Loucy (cell line): ENCODE results near the gene RBM6.

Source experiments
- H2AFZ ChIP-seq: fragments of 200-600 bp; sonication (generic); 2 replicates; pipeline ENCODE4 v1.6.0; 2016; ENCODE audit warnings: antibody characterized with exemption, mild to moderate bottlenecking, low read length, moderate library complexity
- H3F3A ChIP-seq: fragments of 200-600 bp; 2 replicates; pipeline ENCODE4 v1.6.0; 2016; ENCODE audit warnings: antibody characterized with exemption, low read depth, mild to moderate bottlenecking
- H3K27me3 ChIP-seq: fragments of 200-600 bp; sonication (generic); 2 replicates; pipeline ENCODE4 v1.6.1; 2014; ENCODE audit warnings: low read length, mild to moderate bottlenecking; ENCODE audit not compliant: insufficient read depth, poor library complexity, severe bottlenecking
- H3K36me3 ChIP-seq: fragments of 200-600 bp; sonication (generic); 2 replicates; pipeline ENCODE4 v1.6.1; 2016; ENCODE audit warnings: low read length; ENCODE audit not compliant: insufficient read depth
- H3K4me1 ChIP-seq: fragments of 200-600 bp; sonication (generic); 2 replicates; pipeline ENCODE4 v1.5.1; 2014; ENCODE audit warnings: low read length, mild to moderate bottlenecking; ENCODE audit not compliant: insufficient read depth, poor library complexity, severe bottlenecking
- H3K4me2 ChIP-seq: fragments of 200-600 bp; sonication (generic); 2 replicates; pipeline ENCODE4 v1.6.0; 2014; ENCODE audit warnings: antibody characterized with exemption, low read length, low read depth, mild to moderate bottlenecking; ENCODE audit not compliant: poor library complexity, severe bottlenecking
- H3K4me3 ChIP-seq: fragments of 200-600 bp; sonication (generic); 2 replicates; pipeline ENCODE4 v1.5.1; 2014; ENCODE audit warnings: low read length, mild to moderate bottlenecking, mixed read lengths; ENCODE audit not compliant: poor library complexity, severe bottlenecking
- H3K79me2 ChIP-seq: fragments of 200-600 bp; sonication (generic); 2 replicates; pipeline ENCODE4 v1.6.1; 2014; ENCODE audit warnings: low read length; ENCODE audit not compliant: insufficient read depth
- H3K9ac ChIP-seq: fragments of 200-600 bp; sonication (generic); 2 replicates; pipeline ENCODE4 v1.6.0; 2014; ENCODE audit warnings: mild to moderate bottlenecking, low read depth, low read length, moderate library complexity; ENCODE audit not compliant: poor library complexity, severe bottlenecking
- H3K9me2 ChIP-seq: fragments of 200-600 bp; sonication (generic); replicated peaks from 2 replicates; pipeline ENCODE4 v1.6.1; 2016; ENCODE audit warnings: low read depth, low read length, mixed read lengths
- H3K9me3 ChIP-seq: fragments of 200-600 bp; sonication (generic); 2 replicates; pipeline ENCODE4 v1.6.1; 2014; ENCODE audit warnings: mild to moderate bottlenecking, antibody characterized with exemption, low read length, low read depth; ENCODE audit not compliant: insufficient read depth
- H4K20me1 ChIP-seq: fragments of 200-600 bp; sonication (generic); 2 replicates; pipeline ENCODE4 v1.6.0; 2014; ENCODE audit warnings: antibody characterized with exemption, low read length, mild to moderate bottlenecking; ENCODE audit not compliant: insufficient read depth, poor library complexity, severe bottlenecking
- EZH2phosphoT487 ChIP-seq: fragments of 200-600 bp; IDR thresholded peaks from 2 replicates; pipeline ENCODE4 v1.6.1; 2018; ENCODE audit warnings: antibody characterized with exemption, mild to moderate bottlenecking, moderate library complexity, borderline replicate concordance
- TF ChIP-seq, protein P1 (sequence below): fragments of 200-600 bp; sonication (generic); conservative IDR thresholded peaks from 2 replicates; pipeline ENCODE4 v1.5.1; 2014; ENCODE audit warnings: mild to moderate bottlenecking, antibody characterized with exemption, low read length

Gene RBM6

GRCh38 chr3:49901366-49902339 is 38.3 kb upstream of the RBM6 start:
- no peak overlapping the region for H3K4me2 ChIP-seq

DNA sequence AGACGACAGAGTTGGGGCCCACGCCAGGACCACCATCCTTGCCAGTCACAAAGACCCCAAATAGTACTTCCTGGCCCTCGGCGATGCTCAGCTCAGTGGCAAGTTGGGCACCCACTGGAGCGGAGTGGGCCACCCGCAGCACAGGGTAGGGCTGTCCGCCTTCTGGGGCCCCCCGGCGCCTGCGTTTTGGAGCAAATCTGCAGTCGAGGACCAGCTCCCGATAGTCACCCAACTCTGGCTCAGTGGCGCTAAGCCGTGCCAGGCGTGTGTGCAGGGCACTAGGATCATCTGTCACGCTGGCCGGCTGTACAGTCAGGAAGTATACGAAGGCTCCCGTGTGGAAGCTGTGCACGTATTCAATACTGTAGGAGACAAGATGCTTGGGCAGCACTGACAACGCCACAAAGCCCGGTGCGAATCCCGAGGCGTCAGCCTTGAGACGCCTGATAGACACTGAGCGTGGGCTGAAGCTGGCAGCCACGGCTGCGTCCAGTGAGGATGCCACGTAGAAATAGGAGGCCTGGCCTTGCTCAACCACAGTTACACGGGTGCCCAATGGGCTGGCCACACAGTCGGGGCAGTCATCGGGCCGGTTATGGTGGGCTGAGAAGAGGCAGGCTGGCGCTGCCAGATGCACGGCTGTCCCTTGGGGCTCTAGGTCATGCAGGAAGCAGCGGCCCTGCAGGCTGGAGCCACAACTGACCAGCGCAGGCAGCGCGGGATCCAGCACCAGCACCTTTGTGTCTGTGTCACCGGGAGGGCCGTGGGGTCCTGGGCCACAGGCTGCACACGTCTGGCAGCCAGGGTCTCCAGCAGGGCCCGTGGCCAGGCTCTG is 37.2 kb upstream of the RBM6 start:
- no peak overlapping the region for H3K9ac ChIP-seq

More at GRCh38 chr3:49901366-49902339, 38.3 kb upstream of the RBM6 start:
- no peak for TF ChIP-seq EZH2phosphoT487
- TF ChIP-seq, protein P1, sequence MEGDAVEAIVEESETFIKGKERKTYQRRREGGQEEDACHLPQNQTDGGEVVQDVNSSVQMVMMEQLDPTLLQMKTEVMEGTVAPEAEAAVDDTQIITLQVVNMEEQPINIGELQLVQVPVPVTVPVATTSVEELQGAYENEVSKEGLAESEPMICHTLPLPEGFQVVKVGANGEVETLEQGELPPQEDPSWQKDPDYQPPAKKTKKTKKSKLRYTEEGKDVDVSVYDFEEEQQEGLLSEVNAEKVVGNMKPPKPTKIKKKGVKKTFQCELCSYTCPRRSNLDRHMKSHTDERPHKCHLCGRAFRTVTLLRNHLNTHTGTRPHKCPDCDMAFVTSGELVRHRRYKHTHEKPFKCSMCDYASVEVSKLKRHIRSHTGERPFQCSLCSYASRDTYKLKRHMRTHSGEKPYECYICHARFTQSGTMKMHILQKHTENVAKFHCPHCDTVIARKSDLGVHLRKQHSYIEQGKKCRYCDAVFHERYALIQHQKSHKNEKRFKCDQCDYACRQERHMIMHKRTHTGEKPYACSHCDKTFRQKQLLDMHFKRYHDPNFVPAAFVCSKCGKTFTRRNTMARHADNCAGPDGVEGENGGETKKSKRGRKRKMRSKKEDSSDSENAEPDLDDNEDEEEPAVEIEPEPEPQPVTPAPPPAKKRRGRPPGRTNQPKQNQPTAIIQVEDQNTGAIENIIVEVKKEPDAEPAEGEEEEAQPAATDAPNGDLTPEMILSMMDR, result no peak
- no peak overlapping the region for H2AFZ ChIP-seq
- H3K79me2 ChIP-seq, result no peaks in the 10 kb centered on the region
- no peak overlapping the region for H3K4me3 ChIP-seq
- H3F3A ChIP-seq, result no peaks in the 10 kb centered on the region
- H3K9me2 ChIP-seq, result no peaks in the 10 kb centered on the region
- H3K36me3 ChIP-seq, result no peaks in the 10 kb centered on the region
- no peaks in the 10 kb centered on the region for H3K27me3 ChIP-seq
- no peaks in the 10 kb centered on the region for H3K9me3 ChIP-seq
- no peak overlapping the region for H3K9ac ChIP-seq
- no peaks in the 10 kb centered on the region for H4K20me1 ChIP-seq
- H3K4me1 ChIP-seq, result peaks cover 6% of the 10 kb centered on the region

More for the DNA sequence above, 37.2 kb upstream of the RBM6 start:
- no peak for TF ChIP-seq EZH2phosphoT487
- TF ChIP-seq, protein P1, result no peak
- Histone ChIP-seq H2AFZ (no peak overlapping the region), H3K9me2 (no peaks in the 10 kb centered on the region), H4K20me1 (no peaks in the 10 kb centered on the region), H3K4me2 (no peak overlapping the region), H3K27me3 (no peaks in the 10 kb centered on the region), H3K9me3 (no peaks in the 10 kb centered on the region), H3K4me1 (peaks cover 6% of the 10 kb centered on the region), H3K79me2 (no peaks in the 10 kb centered on the region), H3F3A (no peaks in the 10 kb centered on the region), H3K4me3 (no peak overlapping the region), H3K36me3 (no peaks in the 10 kb centered on the region)
